ENCODE results near the gene TBC1D1. TPM values are rescaled to one million over a fixed set of nuclear protein-coding genes. Genes with fewer than 3 reads are reported as not detected.
A peak's percentile ranks its signal among the peaks of the same experiment; 100 is the strongest.

Gene TBC1D1
- total RNA-seq, 1 donor = 66.6 TPM

GRCh38 chr4:37876156-37876555, 14.7 kb upstream of the TBC1D1 start:
- DNase-seq (ENCODE audit: insufficient read length, low spot score, missing footprints) = no peak
- H2AFZ ChIP-seq (ENCODE audit: low read length) = no peak overlapping the region

GRCh38 chr4:37879365-37879764, 11.5 kb upstream of the TBC1D1 start:
- Histone ChIP-seq H3K27me3 (ENCODE audit: insufficient read depth, low read length) (no peaks in the 10 kb centered on the region), H3K79me2 (ENCODE audit: insufficient read depth, low read length) (no peaks in the 10 kb centered on the region)

More at GRCh38 chr4:37876156-37876555, 14.7 kb upstream of the TBC1D1 start:
- no peak overlapping the region for H3K4me2 ChIP-seq (ENCODE audit: insufficient read depth, low read length)
- H3K27me3 ChIP-seq (ENCODE audit: insufficient read depth, low read length) = no peaks in the 10 kb centered on the region
- H3K36me3 ChIP-seq (ENCODE audit: insufficient read depth, low read length) = no peaks in the 10 kb centered on the region
- no peak overlapping the region for H3K27ac ChIP-seq (ENCODE audit: low read depth, low read length)
- peaks cover 21% of the 10 kb centered on the region for H3K4me1 ChIP-seq (ENCODE audit: insufficient read depth, low read length)
- H3K9me3 ChIP-seq (ENCODE audit: low read depth, low read length) = no peaks in the 10 kb centered on the region
- no peaks in the 10 kb centered on the region for H4K20me1 ChIP-seq (ENCODE audit: insufficient read depth, low read length)
- no peak for TF ChIP-seq CTCF (IDR thresholded peaks at IDR 0.05; ENCODE audit: extremely low read depth, low read depth, low read length)
- H3K4me3 ChIP-seq (ENCODE audit: insufficient read depth, low read length) = no peak overlapping the region
- no peaks in the 10 kb centered on the region for H3K79me2 ChIP-seq (ENCODE audit: insufficient read depth, low read length)

GRCh38 chr4:37881811-37882210, 9.1 kb upstream of the TBC1D1 start:
- no peak for TF ChIP-seq CTCF (IDR thresholded peaks at IDR 0.05; ENCODE audit: extremely low read depth, low read depth, low read length)
- Histone ChIP-seq H3K4me2 (ENCODE audit: insufficient read depth, low read length) (no peak overlapping the region), H3K36me3 (ENCODE audit: insufficient read depth, low read length) (no peaks in the 10 kb centered on the region), H2AFZ (ENCODE audit: low read length) (no peak overlapping the region), H3K9me3 (ENCODE audit: low read depth, low read length) (no peaks in the 10 kb centered on the region), H3K4me1 (ENCODE audit: insufficient read depth, low read length) (no peaks in the 10 kb centered on the region), H3K27ac (ENCODE audit: low read depth, low read length) (no peak overlapping the region), H3K27me3 (ENCODE audit: insufficient read depth, low read length) (no peaks in the 10 kb centered on the region), H4K20me1 (ENCODE audit: insufficient read depth, low read length) (no peaks in the 10 kb centered on the region), H3K4me3 (ENCODE audit: insufficient read depth, low read length) (no peak overlapping the region), H3K79me2 (ENCODE audit: insufficient read depth, low read length) (no peaks in the 10 kb centered on the region)
- no peak for DNase-seq (ENCODE audit: insufficient read length, low spot score, missing footprints)

More at GRCh38 chr4:37879365-37879764, 11.5 kb upstream of the TBC1D1 start:
- TF ChIP-seq CTCF (IDR thresholded peaks at IDR 0.05; ENCODE audit: extremely low read depth, low read depth, low read length) = no peak
- Histone ChIP-seq H2AFZ (ENCODE audit: low read length) (no peak overlapping the region), H3K4me1 (ENCODE audit: insufficient read depth, low read length) (peaks cover 8% of the 10 kb centered on the region), H3K36me3 (ENCODE audit: insufficient read depth, low read length) (no peaks in the 10 kb centered on the region), H3K27ac (ENCODE audit: low read depth, low read length) (no peak overlapping the region), H3K9me3 (ENCODE audit: low read depth, low read length) (no peaks in the 10 kb centered on the region), H4K20me1 (ENCODE audit: insufficient read depth, low read length) (no peaks in the 10 kb centered on the region), H3K4me3 (ENCODE audit: insufficient read depth, low read length) (no peak overlapping the region), H3K4me2 (ENCODE audit: insufficient read depth, low read length) (no peak overlapping the region)
- no peak for DNase-seq (ENCODE audit: insufficient read length, low spot score, missing footprints)

- peak; percentile 37 for TF ChIP-seq CTCF (IDR thresholded peaks at IDR 0.05; ENCODE audit: extremely low read depth, low read depth, low read length)
- Histone ChIP-seq H3K27me3 (ENCODE audit: insufficient read depth, low read length) (no peaks in the 10 kb centered on the region), H3K4me2 (ENCODE audit: insufficient read depth, low read length) (no peak overlapping the region), H3K27ac (ENCODE audit: low read depth, low read length) (no peak overlapping the region), H2AFZ (ENCODE audit: low read length) (no peak overlapping the region), H3K9me3 (ENCODE audit: low read depth, low read length) (no peaks in the 10 kb centered on the region), H3K79me2 (ENCODE audit: insufficient read depth, low read length) (no peaks in the 10 kb centered on the region), H3K4me3 (ENCODE audit: insufficient read depth, low read length) (no peak overlapping the region), H3K36me3 (ENCODE audit: insufficient read depth, low read length) (no peaks in the 10 kb centered on the region), H4K20me1 (ENCODE audit: insufficient read depth, low read length) (no peaks in the 10 kb centered on the region), H3K4me1 (ENCODE audit: insufficient read depth, low read length) (no peaks in the 10 kb centered on the region)
- no peak for DNase-seq (ENCODE audit: insufficient read length, low spot score, missing footprints)
These were observed 8.1 kb upstream of the TBC1D1 start for GRCh38 chr4:37882665-37883296.

Measured in osteoblast (primary cell).